K562 (cell line): ENCODE measurements around the gene ASRGL1. TPM values are rescaled to one million over a fixed set of nuclear protein-coding genes. Genes with fewer than 3 reads are reported as not detected.

Experiments used
- ATAC-seq: fragments of 200-7000 bp; cut with Tn5 transposase; 3 replicates; pipeline ENCODE4 v1.9.1; 2020; ENCODE audit warnings: moderate library complexity
- BruUV-seq: library from RNA; stranded (reverse); fragments of 400-500 nt; replicated peaks from 2 replicates; lab custom pipeline; 2021; lab: Mats Ljungman, UMichigan
- CTCF ChIA-PET: fragments of 300-600 bp; formaldehyde crosslinking; extraction: SDS; loops from one replicate; lab custom pipeline; 2021; ENCODE audit warnings: low intra/inter-chr PET ratio; lab: Yijun Ruan, JAX
- POLR2A ChIA-PET: fragments of 300-600, 350-650 bp; sonication (Branson Sonifier 250); formaldehyde crosslinking; extraction: SDS; loops from one replicate; lab custom pipeline; 2021; ENCODE audit warnings: antibody characterized with exemption, inconsistent platforms; lab: Yijun Ruan, JAX
- DNase-seq, 4 experiments: peaks; one replicate each; pipeline versions ENCODE4 v3.0.0 to v3.0.0-alpha.2; 2011 to 2018; ENCODE audit warnings: low spot score in 3 of 4, mixed read lengths in 3 of 4; ENCODE audit errors: extremely low read depth in 1 of 4
- FAIRE-seq: peaks from 2 replicates; lab custom pipeline; 2011; peaks lifted over from hg19 to GRCh38; lab: Jason Lieb, UNC
- H2AFZ ChIP-seq: 2 replicates; pipeline ENCODE4 v1.6.0; 2011; ENCODE audit warnings: low read depth, low read length, control low read depth, inconsistent platforms
- H3K27ac ChIP-seq: fragments of 200-600 bp; 3 replicates; pipeline ENCODE4 v1.8.0; 2011; ENCODE audit warnings: low read depth, mild to moderate bottlenecking, control low read depth, inconsistent platforms, low read length, moderate library complexity, mixed read lengths; ENCODE audit errors: extremely low read depth
- H3K27me3 ChIP-seq, 2 experiments: fragments of 300-600 bp in 1 of 2; 2 replicates in 1 of 2; 3 replicates in 1 of 2; pipeline versions ENCODE4 v1.6.0 to v1.8.0; 2011; ENCODE audit warnings: inconsistent platforms in 2 of 2, low read length in 2 of 2, mild to moderate bottlenecking in 1 of 2, mixed read lengths in 1 of 2, moderate library complexity in 1 of 2; ENCODE audit not compliant: control insufficient read depth in 2 of 2, insufficient read depth in 2 of 2
- H3K36me3 ChIP-seq: fragments of 300-600 bp; 3 replicates; pipeline ENCODE4 v1.8.0; 2011; ENCODE audit warnings: mild to moderate bottlenecking, low read length, inconsistent platforms; ENCODE audit not compliant: control insufficient read depth, insufficient read depth
- H3K4me1 ChIP-seq, 2 experiments: fragments of 200-600 bp in 1 of 2; replicated peaks in 1 of 2; 2 replicates in 1 of 2; 3 replicates in 1 of 2; pipeline versions ENCODE4 v1.5.1 to v1.8.0; 2011; ENCODE audit warnings: inconsistent platforms in 2 of 2, low read length in 2 of 2, mild to moderate bottlenecking in 1 of 2, mixed read lengths in 1 of 2, moderate library complexity in 1 of 2; ENCODE audit not compliant: control insufficient read depth in 2 of 2, insufficient read depth in 2 of 2
- H3K4me2 ChIP-seq: 2 replicates; pipeline ENCODE4 v1.6.1; 2011; ENCODE audit warnings: low read length, control low read depth, inconsistent platforms, mixed read lengths; ENCODE audit not compliant: insufficient read depth
- H3K4me3 ChIP-seq: fragments of 200-600 bp; sonication (generic), shearing (Covaris generic); 2 replicates; pipeline ENCODE4 v1.5.1; 2016; ENCODE audit warnings: control low read depth, inconsistent platforms
- H3K79me2 ChIP-seq: fragments of 200-600 bp; 3 replicates; pipeline ENCODE4 v1.8.0; 2011; ENCODE audit warnings: low read length, inconsistent platforms; ENCODE audit not compliant: control insufficient read depth, insufficient read depth
- H3K9ac ChIP-seq, 2 experiments: 2 replicates each; pipeline versions ENCODE4 v1.6.0 to v1.6.1; 2011; ENCODE audit warnings: low read depth in 2 of 2, low read length in 2 of 2, control low read depth in 1 of 2, inconsistent platforms in 1 of 2, mild to moderate bottlenecking in 1 of 2, mixed read lengths in 1 of 2; ENCODE audit not compliant: insufficient read depth in 1 of 2
- H3K9me1 ChIP-seq: one replicate; pipeline ENCODE4 v1.6.0; 2011; ENCODE audit warnings: inconsistent platforms, mild to moderate bottlenecking, low read length, moderate library complexity; ENCODE audit not compliant: control insufficient read depth, insufficient read depth
- H3K9me3 ChIP-seq: replicated peaks from 2 replicates; pipeline ENCODE4 v1.5.1; 2011; ENCODE audit warnings: low read depth, low read length, inconsistent platforms; ENCODE audit not compliant: control insufficient read depth, insufficient read depth
- H4K20me1 ChIP-seq: replicated peaks from 2 replicates; pipeline ENCODE4 v1.6.1; 2011; ENCODE audit warnings: low read length, inconsistent platforms, mixed read lengths; ENCODE audit not compliant: control insufficient read depth, insufficient read depth
- ARID1B ChIP-seq: fragments of 450-650 bp; IDR thresholded peaks from 2 replicates; pipeline ENCODE4 v1.6.1; 2016; ENCODE audit warnings: antibody characterized with exemption, mild to moderate bottlenecking, inconsistent platforms
- CLOCK ChIP-seq: fragments of 250-450 bp; sonication (Bioruptor Pico); IDR thresholded peaks from 2 replicates; pipeline ENCODE4 v1.4.0; 2020; ENCODE audit warnings: mild to moderate bottlenecking, moderate library complexity, borderline replicate concordance
- DLX4 ChIP-seq: fragments of 250-450 bp; sonication (Bioruptor Pico); IDR thresholded peaks from 2 replicates; pipeline ENCODE4 v1.6.1; 2021; ENCODE audit warnings: mild to moderate bottlenecking
- NBN ChIP-seq: fragments of 450-650 bp; IDR thresholded peaks from 2 replicates; pipeline ENCODE4 v1.6.1; 2016; ENCODE audit warnings: low read depth, mild to moderate bottlenecking
- NFIC ChIP-seq: fragments of 450-650 bp; IDR thresholded peaks from 2 replicates; pipeline ENCODE4 v1.6.1; 2017; ENCODE audit warnings: mild to moderate bottlenecking, inconsistent platforms
- POLR2AphosphoS2 ChIP-seq: IDR thresholded peaks from 2 replicates; pipeline ENCODE4 v1.6.1; 2012; ENCODE audit warnings: low read length, improper control_type of control experiment
- PRDM10 ChIP-seq: fragments of 450-650 bp; IDR thresholded peaks from 2 replicates; pipeline ENCODE4 v1.6.1; 2018; ENCODE audit not compliant: partially characterized antibody
- RBM39 ChIP-seq: fragments of 200-400 bp; formaldehyde crosslinking; optimal IDR thresholded peaks from 2 replicates; pipeline ENCODE3; 2018; ENCODE audit warnings: low read depth, low read length
- SAFB2 ChIP-seq: fragments of 200-400 bp; formaldehyde crosslinking; IDR thresholded peaks from 2 replicates; pipeline ENCODE4 v1.6.1; 2018; ENCODE audit warnings: borderline replicate concordance, low read length, low read depth, moderate library complexity; ENCODE audit not compliant: severe bottlenecking
- SFPQ ChIP-seq: fragments of 200-400 bp; formaldehyde crosslinking; IDR thresholded peaks from 2 replicates; pipeline ENCODE4 v1.6.1; 2017; ENCODE audit warnings: mild to moderate bottlenecking, low read depth, low read length, moderate library complexity
- WGBS: fragments of 100-300 bp; shearing (Covaris generic); methylation state at CpG from one replicate; pipeline ENCODE4 v1.1.6; 2016; ENCODE audit warnings: low coverage, mixed read lengths; ENCODE audit not compliant: insufficient coverage; ENCODE audit errors: missing lambda C conversion rate; 5-methylcytosine and 5-hydroxymethylcytosine counted together
- in situ Hi-C: fragments of 300-500 bp; cut with MboI; formaldehyde crosslinking; loops from 4 replicates; pipeline ENCODE4 v1.15.0; 2018; ENCODE audit warnings: inconsistent platforms, mixed read lengths
- intact Hi-C: fragments of 100-400 bp; cut with micrococcal nuclease; formaldehyde crosslinking; loops from 2 replicates; pipeline ENCODE4 v1.14.2; 2022
- polyA plus RNA-seq, 8 experiments: library from polyadenylated mRNA; depleted of rRNA in 4 of 8; stranded (reverse) in 5 of 8; unstranded in 3 of 8; fragments of >200 nt; fragmentation: Nextera tagmentation in 2 of 8; fragmentation: Illumina TruSeq in 1 of 8; extraction: Ambion mirVana in 2 of 8; extraction: Trizol in 1 of 8; gene quantifications; 2 replicates each; pipeline versions ENCODE4 v1.2.1 to v1.2.3, GENCODE V29; 2011 to 2014; ENCODE audit warnings: inconsistent platforms in 1 of 8, missing spikeins in 1 of 8
- total RNA-seq, 7 experiments: library from RNA; depleted of rRNA in 6 of 7; stranded (reverse); fragments of >200 nt in 6 of 7; fragmentation: Illumina TruSeq in 2 of 7; extraction: Trizol in 2 of 7; gene quantifications; 2 replicates each; pipeline versions ENCODE4 v1.2.1 to v1.2.3, GENCODE V29; 2011 to 2021; ENCODE audit warnings: low replicate concordance in 1 of 7

ASRGL1 gene
- total and polyA plus RNA-seq, 9 of the 15 experiments (the other 6 are each of a cell fraction or from before 2014, with no cell fraction given): 3.1 to 23.0 (median 11.2) TPM

- Histone ChIP-seq H3K27ac (0 out of 3 replicates have a peak overlapping the region, but pooled peaks have one; percentile 10), H3K27me3 (no peaks in the 10 kb centered on the region), H3K36me3 (no peaks in the 10 kb centered on the region), H3K4me3 (no peak overlapping the region), H2AFZ (peak overlapping the region; percentile 82), H3K79me2 (no peaks in the 10 kb centered on the region), H3K4me1 (peaks cover 28 to 31% of the 10 kb centered on the region in 2 experiments), H4K20me1 (no peaks in the 10 kb centered on the region), H3K9ac (peak overlapping the region in 1 of 2 experiments; percentile 18; a peak in 2 of 4 replicates), H3K9me3 (no peaks in the 10 kb centered on the region), H3K9me1 (no peaks in the 10 kb centered on the region), H3K4me2 (no peak overlapping the region; the same call in 1 of the 2 replicates)
- 25% methylated on average over 5 of the region's 5 CpGs for WGBS
- ATAC-seq (no peak), DNase-seq (no peak), FAIRE-seq (no peak)
- ChIA-PET POLR2A (interaction anchor here (0.7 to 0.8 kb wide), 2 partner anchors 10 to 43 kb away, joined by 3 read pairs; no protein-coding TSS in a partner anchor), CTCF (no interaction called here)
- intact Hi-C loops (no loop called here), in situ Hi-C loops (no loop called here)
- TF ChIP-seq ARID1B (0 out of 2 replicates have a peak, but pooled peaks have one; percentile 1), NBN (no peak), CLOCK (CRISPR knock-in tag) (no peak), DLX4 (CRISPR knock-in tag) (no peak), SAFB2 (no peak), PRDM10 (peak; percentile 17), NFIC (0 out of 2 replicates have a peak, but pooled peaks have one; percentile 25), SFPQ (no peak), POLR2AphosphoS2 (no peak), RBM39 (no peak)
- BruUV-seq: no TSS peak
These were observed 82.2 kb downstream of the ASRGL1 start for GRCh38 chr11:62419314-62419929.
